Smooth muscle cell (in vitro differentiated cells): ENCODE data around the gene NOTCH4. TPM values are rescaled to one million over a fixed set of nuclear protein-coding genes. Genes with fewer than 3 reads are reported as not detected.

ENCODE experiments used
- DNase-seq: peaks from one replicate; lab custom pipeline; 2025; ENCODE audit not compliant: unreplicated experiment; lab: John Stamatoyannopoulos, UW
- H2AFZ ChIP-seq: fragments of 200-600 bp; sonication (generic); 2 replicates; pipeline ENCODE4 v1.6.0; 2016; ENCODE audit warnings: antibody characterized with exemption, low read depth, mild to moderate bottlenecking
- H3F3A ChIP-seq: fragments of 200-600 bp; sonication (generic); 2 replicates; pipeline ENCODE4 v1.6.0; 2017; ENCODE audit warnings: antibody characterized with exemption, low read depth
- H3K27ac ChIP-seq: fragments of 200-600 bp; sonication (generic); 2 replicates; pipeline ENCODE4 v1.5.1; 2016; ENCODE audit warnings: low read depth, mild to moderate bottlenecking
- H3K27me3 ChIP-seq: fragments of 200-600 bp; sonication (generic); 2 replicates; pipeline ENCODE4 v1.6.1; 2016; ENCODE audit warnings: low read depth, mild to moderate bottlenecking
- H3K36me3 ChIP-seq: fragments of 200-600 bp; sonication (generic); 2 replicates; pipeline ENCODE4 v1.5.1; 2016; ENCODE audit warnings: low read depth
- H3K4me1 ChIP-seq: fragments of 200-600 bp; sonication (generic); 2 replicates; pipeline ENCODE4 v1.5.1; 2016; ENCODE audit warnings: low read depth
- H3K4me2 ChIP-seq: fragments of 200-600 bp; sonication (generic); 2 replicates; pipeline ENCODE4 v1.6.0; 2016; ENCODE audit warnings: mild to moderate bottlenecking
- H3K4me3 ChIP-seq: fragments of 200-600 bp; sonication (generic); 2 replicates; pipeline ENCODE4 v1.5.1; 2016; ENCODE audit warnings: mild to moderate bottlenecking
- H3K79me2 ChIP-seq: fragments of 200-600 bp; sonication (generic); 2 replicates; pipeline ENCODE4 v1.6.0; 2016; ENCODE audit warnings: low read depth, mild to moderate bottlenecking
- H3K9ac ChIP-seq: fragments of 200-600 bp; sonication (generic); 2 replicates; pipeline ENCODE4 v1.6.0; 2016; ENCODE audit warnings: low read depth
- H3K9me3 ChIP-seq: fragments of 200-600 bp; sonication (generic); replicated peaks from 2 replicates; pipeline ENCODE4 v1.5.1; 2016; ENCODE audit warnings: low read depth
- H4K20me1 ChIP-seq: fragments of 200-600 bp; sonication (generic); 2 replicates; pipeline ENCODE4 v1.6.0; 2016; ENCODE audit warnings: low read depth
- CTCF ChIP-seq: fragments of 200-600 bp; sonication (generic); IDR thresholded peaks from 2 replicates; pipeline ENCODE4 v1.5.1; 2017; ENCODE audit warnings: borderline replicate concordance, mild to moderate bottlenecking, antibody characterized with exemption; ENCODE audit not compliant: insufficient read depth, poor library complexity, severe bottlenecking
- WGBS: methylation state at CpG from one replicate; pipeline ENCODE4 v1.1.7; 2016; ENCODE audit warnings: low lambda C conversion rate; 5-methylcytosine and 5-hydroxymethylcytosine counted together
- polyA plus RNA-seq: library from polyadenylated mRNA; unstranded; fragments of >200 nt; fragmentation: Nextera tagmentation; extraction: Ambion mirVana; gene quantifications from 2 replicates; pipeline ENCODE4 v1.2.1, GENCODE V29; 2016
- total RNA-seq: library from RNA; depleted of rRNA; stranded (reverse); fragments of >200 nt; gene quantifications from 2 replicates; pipeline ENCODE4 v1.2.3, GENCODE V29; 2014

NOTCH4 gene
- total and polyA plus RNA-seq, 2 experiments from 2014 or later: 0.54 to 1.6 TPM

- 35% methylated on average over 6 of the region's 6 CpGs for WGBS
- no peak for DNase-seq
- peaks cover 8% of the 10 kb centered on the region for H3F3A ChIP-seq
These were observed 56.1 kb downstream of the NOTCH4 start for GRCh38 chr6:32167761-32168262.

GRCh38 chr6:32167154-32167760 is 56.6 kb downstream of the NOTCH4 start:
- H3K36me3 ChIP-seq: no peaks in the 10 kb centered on the region
- no peak overlapping the region for H3K9ac ChIP-seq
- TF ChIP-seq CTCF: no peak

More at GRCh38 chr6:32167761-32168262, 56.1 kb downstream of the NOTCH4 start:
- no peaks in the 10 kb centered on the region for H3K9me3 ChIP-seq
- H3K79me2 ChIP-seq: peaks cover 11% of the 10 kb centered on the region
- H3K4me3 ChIP-seq: no peak overlapping the region
- H3K4me1 ChIP-seq: no peaks in the 10 kb centered on the region
- H3K27me3 ChIP-seq: no peaks in the 10 kb centered on the region
- no peaks in the 10 kb centered on the region for H4K20me1 ChIP-seq
- H3K36me3 ChIP-seq: no peaks in the 10 kb centered on the region
- H3K9ac ChIP-seq: no peak overlapping the region
- H2AFZ ChIP-seq: no peak overlapping the region
- no peak overlapping the region for H3K4me2 ChIP-seq
- no peak for TF ChIP-seq CTCF
- H3K27ac ChIP-seq: peak overlapping the region; percentile 12

GRCh38 chr6:32166411-32167061 is 57.3 kb downstream of the NOTCH4 start:
- Histone ChIP-seq H3K4me2 (no peak overlapping the region), H4K20me1 (no peaks in the 10 kb centered on the region), H3K36me3 (no peaks in the 10 kb centered on the region), H3F3A (peaks cover 8% of the 10 kb centered on the region), H3K9ac (no peak overlapping the region), H3K27ac (no peak overlapping the region), H3K9me3 (no peaks in the 10 kb centered on the region), H3K27me3 (no peaks in the 10 kb centered on the region), H3K79me2 (no peaks in the 10 kb centered on the region), H3K4me3 (no peak overlapping the region), H2AFZ (no peak overlapping the region), H3K4me1 (no peaks in the 10 kb centered on the region)
- 89% methylated on average over 30 of the region's 30 CpGs for WGBS
- no peak for DNase-seq
- TF ChIP-seq CTCF: no peak

More at GRCh38 chr6:32167154-32167760, 56.6 kb downstream of the NOTCH4 start:
- Histone ChIP-seq H4K20me1 (no peaks in the 10 kb centered on the region), H3K4me1 (no peaks in the 10 kb centered on the region), H3F3A (peaks cover 8% of the 10 kb centered on the region), H2AFZ (no peak overlapping the region), H3K4me2 (no peak overlapping the region), H3K27me3 (no peaks in the 10 kb centered on the region), H3K9me3 (no peaks in the 10 kb centered on the region), H3K27ac (peak overlapping the region; percentile 12), H3K4me3 (no peak overlapping the region), H3K79me2 (peaks cover 6% of the 10 kb centered on the region)
- WGBS: 87% methylated on average over 29 of the region's 32 CpGs
- DNase-seq: no peak

- Histone ChIP-seq H3F3A (peaks cover 8% of the 10 kb centered on the region), H3K36me3 (no peaks in the 10 kb centered on the region), H3K79me2 (no peaks in the 10 kb centered on the region), H3K4me3 (no peak within 1 kb of the TSS), H3K9me3 (no peaks in the 10 kb centered on the region), H3K9ac (no peak within 1 kb of the TSS), H3K27ac (no peak within 1 kb of the TSS), H3K4me2 (no peak within 1 kb of the TSS), H4K20me1 (no peaks in the 10 kb centered on the region), H3K4me1 (no peaks in the 10 kb centered on the region), H2AFZ (no peak within 1 kb of the TSS), H3K27me3 (no peaks in the 10 kb centered on the region)
- no peak for TF ChIP-seq CTCF
- no peak for DNase-seq
These were observed 59.6 kb downstream of the NOTCH4 start, which contains the start of gene EGFL8 for GRCh38 chr6:32164295-32164694. TSS of gene EGFL8 (plus strand) at chr6:32164595. CDS start at chr6:32166166, 1,571 bp downstream.
